ENCODE results near the gene TBCEL.

- TF ChIP-seq CTCF (conservative IDR thresholded peaks at IDR 0.05 in 1 of 2, IDR thresholded peaks at IDR 0.05 in 1 of 2; ENCODE audit: extremely low read depth in 1 of 2, insufficient read depth in 1 of 2, low read depth in 1 of 2, low read length in 2 of 2) (no peak), EZH2 (IDR thresholded peaks at IDR 0.05; ENCODE audit: borderline replicate concordance, low read length) (no peak)
Measured at GRCh38 chr11:121033635-121034034, 9.7 kb downstream of the TBCEL start.
